AG10803 (cell line): Measurements from ENCODE around the gene GGTLC1.
"Not testable (repeated sequence)": the region's sequence is repeated elsewhere in the genome, so short reads cannot be mapped to it uniquely, and the experiment has no call there.

Source experiments
- DNase-seq: peaks from one replicate; pipeline ENCODE4 v3.0.0; 2010; ENCODE audit warnings: low read depth
- H3K4me3 ChIP-seq: 2 replicates; pipeline ENCODE4 v1.5.1; 2011; ENCODE audit warnings: mild to moderate bottlenecking, low read length, control low read depth
- CTCF ChIP-seq: conservative IDR thresholded peaks from 2 replicates; pipeline ENCODE4 v1.5.1; 2011; ENCODE audit warnings: mild to moderate bottlenecking, low read length, control low read depth, inconsistent platforms

The GGTLC1 gene

DNA sequence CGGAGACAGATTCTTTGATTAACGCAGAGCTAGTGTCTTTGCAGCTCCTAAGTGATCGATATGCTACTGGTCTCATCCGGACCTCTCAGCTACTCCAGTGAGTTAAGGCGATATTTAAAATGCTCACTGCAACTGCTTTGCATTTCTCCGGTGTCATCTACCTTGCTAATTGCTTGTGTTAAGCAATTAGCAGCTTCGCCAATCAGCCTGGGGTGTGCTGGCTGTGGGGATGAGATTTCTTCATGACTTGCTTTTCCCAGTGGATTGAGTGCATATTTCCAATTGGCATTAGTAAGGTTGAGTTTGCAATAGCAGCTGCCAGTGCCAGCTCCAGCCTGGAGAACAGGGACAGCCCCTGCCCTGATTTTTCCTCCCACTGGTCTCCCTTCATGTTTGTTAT, 18.0 kb upstream of the GGTLC1 start:
- H3K4me3 ChIP-seq = no peak overlapping the region
- DNase-seq = no peak
- no peak for TF ChIP-seq CTCF

DNA sequence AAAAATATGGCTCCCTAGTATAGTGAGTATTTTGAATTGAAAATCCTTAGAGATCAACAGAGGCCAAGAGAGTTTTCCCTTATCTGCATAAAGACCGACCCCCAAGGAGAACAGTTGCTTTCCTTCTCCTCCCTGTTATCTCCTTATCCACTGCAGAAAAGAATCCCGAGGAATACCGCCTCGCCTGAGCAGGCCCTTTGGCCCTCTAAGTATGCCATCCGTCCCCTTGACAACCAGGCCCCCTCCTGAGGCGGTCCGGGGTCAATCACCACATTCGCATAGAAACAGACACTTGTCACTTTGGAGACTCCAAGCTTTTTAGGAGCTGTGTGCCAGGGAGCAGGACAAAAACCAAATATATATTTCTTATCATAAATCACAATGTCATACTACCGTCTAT, 15.9 kb upstream of the GGTLC1 start:
- no peak overlapping the region for H3K4me3 ChIP-seq
- DNase-seq = no peak
- no peak for TF ChIP-seq CTCF

GRCh38 chr20:24002896-24003295, 14.3 kb upstream of the GGTLC1 start:
- no peak for TF ChIP-seq CTCF
- no peak overlapping the region for H3K4me3 ChIP-seq
- DNase-seq = no peak

GRCh38 chr20:24001712-24002405, 13.3 kb upstream of the GGTLC1 start:
- no peak for TF ChIP-seq CTCF
- no peak overlapping the region for H3K4me3 ChIP-seq
- no peak for DNase-seq

GRCh38 chr20:23998844-23999243, 10.3 kb upstream of the GGTLC1 start:
- H3K4me3 ChIP-seq = no peak overlapping the region
- DNase-seq = no peak
- TF ChIP-seq CTCF = no peak

DNA sequence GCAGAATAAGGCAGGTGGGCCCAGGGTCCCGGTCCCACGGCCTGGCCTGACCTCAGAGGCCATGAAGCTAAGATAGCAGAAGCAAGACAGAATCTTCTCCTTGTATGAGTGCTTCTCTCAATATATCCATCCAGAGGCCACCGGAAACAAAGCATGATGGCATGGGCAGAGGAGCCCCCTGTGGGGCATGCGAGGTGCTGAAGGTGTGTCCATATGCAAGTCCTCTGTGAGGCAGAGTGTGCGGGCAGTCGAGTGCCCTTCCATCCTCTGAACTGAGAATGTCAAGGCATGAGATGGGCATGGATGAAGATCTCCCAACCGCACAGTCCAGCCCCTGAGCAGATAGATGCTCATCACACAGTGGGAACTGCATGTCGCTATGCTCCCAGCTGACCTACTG, 9.8 kb upstream of the GGTLC1 start:
- TF ChIP-seq CTCF = no peak
- DNase-seq = no peak
- H3K4me3 ChIP-seq = no peak overlapping the region

- no peak overlapping the region for H3K4me3 ChIP-seq
- peak; percentile 31 for DNase-seq
- peak; percentile 74 for TF ChIP-seq CTCF
These were observed 7.5 kb upstream of the GGTLC1 start for GRCh38 chr20:23995905-23996666.

GRCh38 chr20:23995291-23995690, 6.7 kb upstream of the GGTLC1 start:
- H3K4me3 ChIP-seq, DNase-seq: not testable (repeated sequence)

GRCh38 chr20:23994001-23994633, 5.5 kb upstream of the GGTLC1 start:
- H3K4me3 ChIP-seq, DNase-seq: not testable (repeated sequence)

- H3K4me3 ChIP-seq, DNase-seq: not testable (repeated sequence)
These were observed 4.9 kb upstream of the GGTLC1 start for GRCh38 chr20:23993440-23993839.
